Parietal lobe (tissue), 2 donors: ENCODE measurements around the gene DTD1. TPM values are rescaled to one million over a fixed set of nuclear protein-coding genes. Genes with fewer than 3 reads are reported as not detected.

Experiments used
- small RNA-seq: library from RNA; depleted of rRNA; stranded (forward); fragments of <200 nt; gene quantifications from one replicate; pipeline ENCODE3, GENCODE V24; 2014; ENCODE audit warnings: low replicate concordance
- total RNA-seq: library from RNA; depleted of rRNA; stranded (reverse); fragments of >200 nt; gene quantifications from one replicate; pipeline ENCODE4 v1.2.3, GENCODE V29; 2014

Gene DTD1, protein sequence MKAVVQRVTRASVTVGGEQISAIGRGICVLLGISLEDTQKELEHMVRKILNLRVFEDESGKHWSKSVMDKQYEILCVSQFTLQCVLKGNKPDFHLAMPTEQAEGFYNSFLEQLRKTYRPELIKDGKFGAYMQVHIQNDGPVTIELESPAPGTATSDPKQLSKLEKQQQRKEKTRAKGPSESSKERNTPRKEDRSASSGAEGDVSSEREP
- total RNA-seq: 87.6 TPM

DNA sequence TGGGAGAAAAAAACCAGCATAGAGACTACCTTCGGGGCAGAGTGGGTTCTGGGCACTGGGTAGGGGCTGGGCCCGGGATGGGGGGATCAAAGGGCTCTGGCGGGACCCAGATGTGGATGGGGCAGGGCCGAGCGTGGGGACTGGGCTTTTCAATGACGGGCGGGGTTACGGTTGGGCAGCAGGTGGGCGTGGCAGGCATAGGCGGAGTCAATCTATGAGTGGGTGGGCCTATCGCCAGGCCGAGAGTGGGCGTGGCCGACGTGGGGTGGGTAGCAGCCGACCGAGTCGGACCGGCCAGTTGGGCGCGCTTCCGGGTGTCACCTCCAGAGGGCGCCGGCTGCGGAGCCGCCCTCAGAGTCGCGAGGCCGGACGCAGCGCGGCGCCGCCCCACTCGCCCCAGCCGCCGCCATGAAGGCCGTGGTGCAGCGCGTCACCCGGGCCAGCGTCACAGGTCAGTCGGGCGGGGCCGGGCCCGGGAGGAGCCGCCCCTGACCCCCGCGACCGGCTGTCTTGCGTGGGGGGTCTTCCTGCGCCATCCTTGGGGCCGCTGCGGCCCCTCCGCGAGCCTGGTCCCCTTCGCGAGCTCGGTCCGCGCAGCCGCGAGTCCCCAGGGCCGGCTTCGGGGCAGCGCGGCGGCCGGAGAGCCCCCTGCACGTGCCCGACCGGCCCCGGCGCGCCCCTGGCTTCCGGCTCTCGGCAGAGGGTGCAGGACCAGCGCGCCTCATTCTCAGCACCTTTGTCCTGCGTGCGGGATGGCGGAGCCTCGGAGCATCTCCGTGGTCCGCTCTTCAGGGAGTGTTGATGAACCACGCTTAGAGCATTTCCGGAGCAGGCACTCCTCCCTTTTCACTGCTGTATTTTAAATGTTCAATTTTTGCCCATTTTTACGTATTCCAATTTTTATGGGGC is at the start of gene DTD1:
DTD1 (plus strand) TSS at position 390 of the 909 bp plus-strand sequence; CDS start at position 409, 19 bp downstream.

DNA sequence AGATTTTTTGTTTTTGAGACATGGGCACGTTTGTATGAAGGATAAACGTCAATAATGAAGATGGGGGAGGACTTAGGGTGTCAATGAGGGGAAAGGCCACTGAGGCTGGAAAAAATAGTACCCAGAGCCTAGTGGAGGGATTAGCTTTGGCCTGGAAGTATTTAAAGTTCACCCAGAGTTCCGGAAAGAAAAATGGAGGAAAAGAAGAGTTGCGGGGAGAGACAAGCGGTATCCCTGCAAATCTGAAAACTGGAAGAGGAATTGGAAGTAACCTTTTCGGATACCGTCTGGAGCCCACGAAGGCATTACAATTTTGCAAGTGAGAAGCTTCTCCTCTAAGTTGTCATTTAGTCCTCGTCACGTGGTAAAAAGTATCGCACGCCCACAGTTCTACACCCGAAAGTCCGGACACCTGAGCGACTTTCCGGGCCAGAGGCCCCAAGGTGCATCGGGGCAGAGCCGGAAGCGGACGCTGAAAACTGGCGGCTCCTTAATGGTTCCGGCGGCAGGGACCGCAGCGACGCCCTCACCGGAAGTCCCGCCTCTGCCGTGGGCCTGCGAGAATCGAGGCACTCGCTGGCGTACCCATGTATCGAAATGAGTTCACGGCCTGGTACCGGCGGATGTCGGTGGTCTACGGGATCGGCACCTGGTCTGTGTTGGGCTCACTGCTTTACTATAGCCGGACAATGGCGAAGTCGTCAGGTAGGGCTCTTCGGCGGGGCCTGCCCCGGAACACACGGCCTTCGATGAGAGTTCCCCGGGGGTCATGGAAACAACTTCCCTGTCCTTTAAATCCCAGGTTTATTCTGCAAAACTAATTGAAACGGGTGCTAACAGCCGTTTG is 20.7 kb upstream of the DTD1 start, which contains the start of gene SMIM26:
SMIM26 (plus strand) TSS at position 541 of the 847 bp plus-strand sequence; CDS start at position 588, 47 bp downstream.

DNA sequence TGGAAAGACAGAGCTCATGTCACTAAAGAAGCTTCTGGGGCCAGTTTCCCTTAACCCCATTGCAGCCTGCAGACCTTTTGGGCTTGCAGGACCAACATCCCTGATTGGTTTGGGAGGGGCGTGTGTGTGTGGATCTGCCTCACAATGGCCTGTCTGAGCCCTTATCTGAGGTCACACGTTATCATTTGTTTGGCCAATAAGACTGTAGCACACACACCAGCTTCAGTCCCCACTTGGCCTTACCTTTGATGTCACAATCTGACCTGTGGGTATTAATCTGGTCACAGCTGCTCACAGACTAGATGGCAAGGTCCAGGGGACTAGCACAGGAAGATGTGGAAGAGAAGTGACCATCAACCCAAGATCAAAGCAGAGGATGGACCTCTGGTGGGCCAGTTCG is 225.6 kb downstream of the DTD1 start, which contains the start of gene SCP2D1:
SCP2D1 (plus strand) TSS at position 301 of the 400 bp plus-strand sequence; CDS start at position 334, 33 bp downstream.

Small RNA genes within 50 kb of the gene (small RNA-seq; reads per million reads assigned to genes)
- gene RN7SL638P: not detected
- not detected for gene RNU6ATAC34P

Other genes with a start within 250 kb of the DTD1 start
- gene DZANK1, start 121.0 kb upstream of the DTD1 start, total RNA-seq: 6.6 TPM
- gene POLR3F, start 120.7 kb upstream of the DTD1 start, total RNA-seq: 36.3 TPM
- gene RBBP9, start 90.8 kb upstream of the DTD1 start, total RNA-seq: 27.2 TPM
- gene SEC23B, start 80.1 kb upstream of the DTD1 start, total RNA-seq: 53.8 TPM
- 47.3 TPM for gene SMIM26, start 20.6 kb upstream of the DTD1 start, total RNA-seq
- gene SCP2D1, start 225.7 kb downstream of the DTD1 start, total RNA-seq: not detected